GM12874 (cell line): ENCODE data around the gene SACM1L.

Experiments
- TF ChIP-seq, protein P1 (sequence below): IDR thresholded peaks from 2 replicates; pipeline ENCODE4 v1.5.1; 2011; ENCODE audit warnings: low read depth, mild to moderate bottlenecking, control low read depth, low read length, moderate library complexity; ENCODE audit not compliant: insufficient read depth

Gene SACM1L

DNA sequence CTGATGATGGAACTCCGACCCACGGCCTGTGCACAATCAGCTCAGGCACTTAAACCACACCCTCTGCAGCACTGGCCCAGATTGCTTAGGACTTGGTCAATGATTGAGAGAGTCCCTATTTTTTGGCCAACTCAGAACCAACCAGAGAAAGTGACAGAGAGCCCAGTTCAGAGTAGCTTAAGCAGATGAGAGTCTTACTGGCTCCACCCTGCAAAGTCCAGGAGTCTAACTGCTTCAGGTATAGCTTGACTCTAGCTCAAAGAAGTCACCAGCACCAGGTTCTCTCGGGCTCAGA, 87.1 kb downstream of the SACM1L start:
- TF ChIP-seq, protein P1, sequence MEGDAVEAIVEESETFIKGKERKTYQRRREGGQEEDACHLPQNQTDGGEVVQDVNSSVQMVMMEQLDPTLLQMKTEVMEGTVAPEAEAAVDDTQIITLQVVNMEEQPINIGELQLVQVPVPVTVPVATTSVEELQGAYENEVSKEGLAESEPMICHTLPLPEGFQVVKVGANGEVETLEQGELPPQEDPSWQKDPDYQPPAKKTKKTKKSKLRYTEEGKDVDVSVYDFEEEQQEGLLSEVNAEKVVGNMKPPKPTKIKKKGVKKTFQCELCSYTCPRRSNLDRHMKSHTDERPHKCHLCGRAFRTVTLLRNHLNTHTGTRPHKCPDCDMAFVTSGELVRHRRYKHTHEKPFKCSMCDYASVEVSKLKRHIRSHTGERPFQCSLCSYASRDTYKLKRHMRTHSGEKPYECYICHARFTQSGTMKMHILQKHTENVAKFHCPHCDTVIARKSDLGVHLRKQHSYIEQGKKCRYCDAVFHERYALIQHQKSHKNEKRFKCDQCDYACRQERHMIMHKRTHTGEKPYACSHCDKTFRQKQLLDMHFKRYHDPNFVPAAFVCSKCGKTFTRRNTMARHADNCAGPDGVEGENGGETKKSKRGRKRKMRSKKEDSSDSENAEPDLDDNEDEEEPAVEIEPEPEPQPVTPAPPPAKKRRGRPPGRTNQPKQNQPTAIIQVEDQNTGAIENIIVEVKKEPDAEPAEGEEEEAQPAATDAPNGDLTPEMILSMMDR, result no peak

DNA sequence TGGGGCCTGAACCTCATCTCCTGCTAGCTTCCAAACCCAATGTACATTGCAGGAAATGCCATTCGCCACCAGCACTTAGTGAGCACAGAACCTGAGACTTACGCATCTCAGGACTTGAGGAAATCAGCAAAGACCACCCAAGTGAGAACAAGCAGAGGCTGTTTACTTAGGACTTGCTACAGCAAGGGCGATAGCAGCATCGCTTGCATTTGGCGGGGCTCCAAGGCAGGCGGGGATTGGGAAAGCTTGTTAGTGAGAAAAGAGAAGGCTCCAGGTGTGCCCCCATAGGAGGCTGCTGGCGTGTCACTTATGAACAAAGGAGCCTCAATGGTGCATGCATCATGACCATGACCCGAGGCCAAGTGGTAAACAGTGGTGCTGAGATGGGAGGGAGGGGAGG, 87.4 kb downstream of the SACM1L start:
- TF ChIP-seq, protein P1, result no peak

DNA sequence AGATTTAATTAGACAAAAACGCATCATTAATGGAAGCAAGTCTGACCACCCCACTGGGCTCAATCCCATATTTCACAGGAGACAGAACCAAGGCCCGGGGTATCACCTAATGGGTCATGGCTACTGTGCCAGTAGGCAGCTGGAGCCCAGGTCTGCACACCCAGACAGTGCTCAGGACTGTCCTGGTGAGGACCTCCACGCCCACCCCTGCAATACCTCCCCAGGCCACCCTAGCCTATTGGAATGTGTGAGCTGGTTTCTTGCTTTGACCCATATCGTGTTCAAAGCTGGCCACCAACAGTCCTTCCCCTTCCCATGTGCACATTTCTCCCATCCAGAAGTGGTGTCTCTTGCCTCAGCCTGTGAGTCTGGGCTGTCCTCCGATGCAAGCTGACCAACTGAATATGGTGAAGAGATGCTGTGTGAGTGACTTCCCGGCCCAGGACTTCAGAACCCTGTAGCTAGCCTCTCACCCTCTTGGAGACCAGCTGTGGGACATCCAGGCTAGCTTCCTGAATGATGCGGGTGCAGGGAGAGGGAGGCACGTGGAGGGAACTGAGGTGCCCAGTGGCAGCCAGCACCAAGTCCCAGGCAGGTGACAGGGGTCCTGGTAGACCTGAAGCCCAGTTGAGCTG, 88.0 kb downstream of the SACM1L start:
- TF ChIP-seq, protein P1, result no peak

DNA sequence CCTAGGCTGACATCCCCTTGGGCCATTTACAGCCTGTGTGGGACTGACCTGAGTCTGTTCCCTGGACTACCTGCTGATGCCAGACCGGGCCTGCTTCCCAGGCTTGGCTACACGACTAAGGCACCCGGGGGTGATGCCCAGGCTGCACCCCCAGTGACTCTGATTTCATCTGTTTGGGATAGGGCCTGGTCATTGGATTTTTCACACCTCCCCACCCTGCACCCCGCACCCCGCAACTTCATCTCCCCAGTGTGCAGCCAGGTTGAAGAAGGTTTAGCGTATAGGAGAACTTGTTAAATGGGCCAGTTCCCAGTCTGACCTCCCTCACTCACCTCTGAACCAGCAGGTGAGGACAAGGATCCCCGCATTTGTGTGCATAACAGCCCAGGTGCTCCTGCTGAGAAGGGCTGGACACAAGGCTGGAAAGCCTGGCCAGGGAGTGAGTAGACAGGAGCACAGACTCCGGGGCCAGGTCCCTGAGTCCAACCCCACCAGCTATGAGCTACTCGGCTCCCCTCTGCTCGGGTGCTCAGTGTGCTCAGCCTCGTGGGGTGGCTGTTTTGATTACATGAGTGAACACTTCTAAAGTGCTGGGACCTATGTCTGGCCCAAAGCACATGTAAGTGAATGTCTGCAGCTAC, 88.7 kb downstream of the SACM1L start:
- TF ChIP-seq, protein P1, result no peak

DNA sequence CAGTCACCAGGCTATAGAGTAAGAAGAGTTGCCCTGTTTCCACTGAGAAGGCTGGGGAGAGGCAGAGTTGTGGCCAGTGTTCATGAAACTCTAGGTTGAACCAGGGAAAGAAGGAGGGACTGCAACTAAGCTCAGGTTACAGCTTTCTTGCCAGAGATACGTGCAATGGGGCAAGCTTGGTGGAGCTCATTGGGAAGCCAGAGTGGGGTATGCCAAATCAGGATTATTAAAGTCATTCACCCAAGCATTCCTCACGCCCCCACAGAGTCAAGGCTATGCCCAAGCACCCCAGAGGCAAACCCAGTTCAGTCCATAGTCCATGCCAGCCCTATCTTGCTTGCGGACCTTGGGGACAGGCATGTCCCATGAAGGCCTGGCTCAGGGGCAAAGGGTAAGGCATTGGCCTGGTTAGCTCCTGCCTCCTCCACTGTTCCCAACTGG, 89.6 kb downstream of the SACM1L start:
- TF ChIP-seq, protein P1, result no peak

DNA sequence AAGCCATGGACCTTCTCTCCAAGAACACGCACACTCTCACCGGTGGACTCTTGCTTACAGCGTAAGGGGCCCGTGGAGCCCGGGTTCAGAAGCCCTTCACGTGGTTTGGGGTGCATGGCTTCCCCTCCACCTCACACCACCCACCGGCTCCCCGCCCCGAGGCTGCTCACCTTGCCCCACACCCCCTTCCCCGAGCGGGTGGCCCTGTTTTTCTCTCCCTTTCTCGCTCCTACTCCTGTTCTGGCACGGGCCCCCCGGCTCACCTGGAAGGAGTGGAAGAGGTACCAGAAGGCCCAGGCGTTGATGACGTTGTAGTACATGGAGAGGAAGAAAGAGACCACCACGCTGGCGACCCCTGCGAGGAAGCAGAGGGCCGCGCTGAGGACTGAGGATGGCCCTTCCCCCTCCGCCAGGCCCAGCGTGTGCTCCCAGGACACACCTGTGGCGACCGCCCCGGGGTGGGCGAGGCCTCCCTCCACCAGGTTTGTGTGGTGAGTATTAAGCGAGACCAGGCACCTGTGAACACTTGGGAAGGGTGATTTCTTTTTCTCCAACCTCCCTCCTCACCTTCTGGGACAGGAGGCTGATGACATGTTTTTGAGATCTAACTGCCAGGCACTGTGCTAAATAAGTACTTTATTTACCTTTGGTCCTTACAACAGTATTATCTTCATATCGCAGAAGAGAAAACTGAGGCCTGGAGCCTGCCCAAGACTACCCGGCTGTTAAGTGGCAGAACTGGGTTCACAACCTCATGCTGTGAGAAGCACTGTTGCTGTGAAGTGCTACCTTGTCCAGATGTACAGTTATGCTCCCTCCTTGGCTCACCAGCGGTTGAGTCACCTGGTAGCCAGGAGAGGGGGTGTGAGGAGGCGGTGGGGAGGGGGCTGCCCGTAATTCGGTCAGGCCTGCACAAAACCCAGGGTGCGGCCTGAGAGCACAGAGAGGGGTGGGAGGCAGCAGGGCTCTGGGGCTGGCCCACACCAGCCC, 90.8 kb downstream of the SACM1L start:
- TF ChIP-seq, protein P1, result no peak

DNA sequence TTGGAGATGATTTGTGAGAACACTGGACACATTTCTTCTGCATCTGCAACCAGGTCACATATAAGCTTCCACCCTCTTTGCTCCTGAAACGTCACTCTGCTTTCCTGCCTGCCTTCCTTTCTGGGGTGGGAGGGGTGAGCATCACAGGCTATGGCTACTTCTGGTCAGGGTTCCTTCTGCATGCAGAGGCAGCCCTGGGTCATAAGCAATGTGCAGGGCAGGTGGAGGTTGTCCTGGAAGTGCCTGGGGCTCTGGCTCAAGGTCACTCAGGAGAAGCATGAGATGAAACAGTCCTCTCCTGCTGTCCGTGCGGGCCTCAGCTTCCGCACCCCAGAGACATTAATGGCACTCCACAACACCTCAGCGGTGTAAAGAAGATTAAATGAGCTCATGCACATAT, 92.1 kb downstream of the SACM1L start:
- TF ChIP-seq, protein P1, result no peak
